ENCODE data around the gene GRM7. TPM values are rescaled to one million over a fixed set of nuclear protein-coding genes. Genes with fewer than 3 reads are reported as not detected.

Gene GRM7
- total RNA-seq, 2 experiments from 2014 or later: not detected

DNA sequence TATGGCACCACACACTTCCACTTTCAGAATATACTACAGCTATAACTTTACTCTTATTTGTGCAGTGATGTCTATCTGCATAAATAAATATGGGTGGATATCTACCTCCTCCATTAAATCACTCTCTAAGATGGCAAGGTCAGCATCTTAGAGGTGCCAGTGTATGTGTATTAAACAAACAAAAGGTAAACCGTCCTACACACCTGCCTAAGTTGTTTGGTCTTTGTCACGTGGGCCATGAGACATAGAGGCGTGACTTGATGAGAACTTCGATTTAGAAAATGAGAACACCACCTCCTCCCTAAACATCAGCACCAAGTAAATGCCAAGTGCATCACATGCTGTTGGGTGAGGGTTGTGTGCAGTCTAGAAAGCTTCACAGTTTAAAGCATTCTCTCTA is 310.6 kb downstream of the GRM7 start:
- ATAC-seq (no peak), DNase-seq (no peak)
- POLR2A ChIA-PET: no interaction called here
- intact Hi-C loops (cut with DNase I, micrococcal nuclease): no loop called here
- Mint-ChIP-seq H3K9me3 (ENCODE audit: low read depth) (no peaks in the 10 kb centered on the region), H3K36me3 (ENCODE audit: low read depth) (no peaks in the 10 kb centered on the region), H3K4me3 (no peak overlapping the region), H3K27me3 (no peaks in the 10 kb centered on the region), H3K4me1 (no peaks in the 10 kb centered on the region), H3K27ac (no peak overlapping the region)
- CTCF ChIA-PET: interaction anchor here (1.0 kb wide), 1 partner anchor 99 kb away, joined by 3 read pairs; no protein-coding TSS in a partner anchor

DNA sequence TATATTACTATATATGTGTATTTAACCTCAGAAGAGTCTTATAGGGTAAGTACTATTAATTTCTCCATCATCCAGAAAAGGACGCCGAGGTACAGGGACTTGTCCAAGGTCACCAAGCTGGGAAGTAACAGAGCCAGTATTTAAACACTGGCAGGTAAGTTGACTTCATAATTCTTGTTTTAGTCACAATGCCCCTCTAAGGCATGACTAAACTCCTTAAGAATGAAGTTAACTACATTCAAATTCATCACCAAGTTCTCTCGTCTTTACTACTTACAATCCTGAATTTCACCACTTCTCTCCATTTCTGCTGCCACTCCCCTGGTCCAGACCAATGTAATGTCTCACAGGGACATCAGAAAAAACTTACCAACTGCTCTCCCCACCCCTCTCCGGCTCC is 312.1 kb downstream of the GRM7 start:
- ATAC-seq (no peak), DNase-seq (no peak)
- H3K4me1 Mint-ChIP-seq: no peaks in the 10 kb centered on the region
- ChIA-PET CTCF (no interaction called here), POLR2A (no interaction called here)
- no peaks in the 10 kb centered on the region for H3K9me3 Mint-ChIP-seq (ENCODE audit: low read depth)
- H3K27me3 Mint-ChIP-seq: no peaks in the 10 kb centered on the region
- no peak overlapping the region for H3K27ac Mint-ChIP-seq
- no peak overlapping the region for H3K4me3 Mint-ChIP-seq
- H3K36me3 Mint-ChIP-seq (ENCODE audit: low read depth): no peaks in the 10 kb centered on the region
- intact Hi-C loops (cut with DNase I, micrococcal nuclease): no loop called here

DNA sequence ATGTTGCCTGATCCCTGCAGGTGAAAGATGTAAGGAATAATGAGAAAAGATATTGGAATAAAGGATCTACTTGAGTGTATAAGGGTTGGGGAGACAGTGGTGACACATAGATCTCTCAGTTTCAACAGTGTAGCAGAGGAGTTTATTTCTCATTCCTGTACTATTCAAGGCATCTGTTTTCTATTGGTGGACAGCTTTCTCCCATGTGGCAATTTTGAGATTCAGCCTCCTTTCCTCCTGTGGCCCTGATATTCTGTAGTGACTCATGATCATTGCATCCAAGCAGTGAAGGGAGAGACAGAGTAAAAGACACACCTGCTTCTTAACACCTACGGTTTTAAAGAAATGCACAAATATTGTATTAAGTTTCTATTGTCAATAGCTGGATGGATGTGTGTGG is 327.6 kb downstream of the GRM7 start:
- no peaks in the 10 kb centered on the region for H3K9me3 Mint-ChIP-seq (ENCODE audit: low read depth)
- H3K27me3 Mint-ChIP-seq: no peaks in the 10 kb centered on the region
- no peaks in the 10 kb centered on the region for H3K4me1 Mint-ChIP-seq
- DNase-seq: no peak
- CTCF ChIA-PET: interaction anchor here (0.7 kb wide), 1 partner anchor 29 kb away, joined by 3 read pairs; no protein-coding TSS in a partner anchor
- no peaks in the 10 kb centered on the region for H3K36me3 Mint-ChIP-seq (ENCODE audit: low read depth)
- H3K4me3 Mint-ChIP-seq: no peak overlapping the region
- POLR2A ChIA-PET: interaction anchor here (0.6 kb wide), 1 partner anchor 23 kb away, joined by 3 read pairs; no protein-coding TSS in a partner anchor
- H3K27ac Mint-ChIP-seq: no peak overlapping the region
- intact Hi-C loops (cut with DNase I, micrococcal nuclease): no loop called here
- ATAC-seq: no peak

DNA sequence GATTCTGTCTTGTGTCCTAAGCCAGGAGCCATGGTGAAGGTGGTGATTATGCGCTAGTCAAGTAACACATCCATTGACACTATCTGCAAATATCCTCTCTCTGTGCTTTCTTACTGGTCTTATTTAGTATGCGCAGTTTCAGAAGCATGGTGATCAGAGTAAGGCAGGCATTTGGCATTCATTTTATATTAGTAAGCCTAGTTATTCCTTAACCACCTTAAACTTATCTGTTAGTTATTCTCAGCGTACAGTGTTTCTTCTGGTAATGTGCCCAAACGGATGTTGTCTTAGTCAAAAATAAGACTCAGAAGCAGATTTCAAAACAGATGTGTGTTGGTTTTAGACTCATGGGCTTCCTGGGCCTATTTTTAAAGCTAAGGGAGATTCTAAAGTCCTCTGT is 329.2 kb downstream of the GRM7 start:
- H3K27ac Mint-ChIP-seq: no peak overlapping the region
- no peaks in the 10 kb centered on the region for H3K27me3 Mint-ChIP-seq
- DNase-seq: no peak
- H3K4me1 Mint-ChIP-seq: no peaks in the 10 kb centered on the region
- no peak overlapping the region for H3K4me3 Mint-ChIP-seq
- ChIA-PET POLR2A (no interaction called here), CTCF (no interaction called here)
- H3K9me3 Mint-ChIP-seq (ENCODE audit: low read depth): no peaks in the 10 kb centered on the region
- intact Hi-C loops (cut with DNase I, micrococcal nuclease): no loop called here
- no peak for ATAC-seq
- no peaks in the 10 kb centered on the region for H3K36me3 Mint-ChIP-seq (ENCODE audit: low read depth)

DNA sequence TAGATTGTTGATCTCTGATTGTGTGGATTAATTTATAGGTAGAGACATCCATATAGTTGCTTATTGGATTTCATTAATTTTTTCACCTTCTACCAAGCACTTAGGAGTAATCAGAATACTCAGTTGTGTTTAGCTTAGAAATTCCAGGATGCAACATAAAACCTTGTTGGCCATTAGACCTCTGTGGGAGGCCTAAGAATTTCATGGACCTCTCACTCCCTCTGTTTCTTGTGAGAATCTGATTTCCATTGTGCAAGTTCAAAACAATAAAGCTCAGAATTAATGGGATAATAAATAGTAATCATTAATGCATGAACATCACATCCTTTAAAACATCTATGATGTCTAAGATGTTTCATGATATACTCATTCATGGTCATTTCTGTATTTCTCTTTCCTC is 332.4 kb downstream of the GRM7 start:
- intact Hi-C loops (cut with DNase I, micrococcal nuclease): no loop called here
- Mint-ChIP-seq H3K27me3 (no peaks in the 10 kb centered on the region), H3K9me3 (ENCODE audit: low read depth) (no peaks in the 10 kb centered on the region), H3K4me1 (no peaks in the 10 kb centered on the region), H3K27ac (no peak overlapping the region), H3K36me3 (ENCODE audit: low read depth) (no peaks in the 10 kb centered on the region), H3K4me3 (no peak overlapping the region)
- ATAC-seq (no peak), DNase-seq (no peak)
- ChIA-PET CTCF (no interaction called here), POLR2A (no interaction called here)

DNA sequence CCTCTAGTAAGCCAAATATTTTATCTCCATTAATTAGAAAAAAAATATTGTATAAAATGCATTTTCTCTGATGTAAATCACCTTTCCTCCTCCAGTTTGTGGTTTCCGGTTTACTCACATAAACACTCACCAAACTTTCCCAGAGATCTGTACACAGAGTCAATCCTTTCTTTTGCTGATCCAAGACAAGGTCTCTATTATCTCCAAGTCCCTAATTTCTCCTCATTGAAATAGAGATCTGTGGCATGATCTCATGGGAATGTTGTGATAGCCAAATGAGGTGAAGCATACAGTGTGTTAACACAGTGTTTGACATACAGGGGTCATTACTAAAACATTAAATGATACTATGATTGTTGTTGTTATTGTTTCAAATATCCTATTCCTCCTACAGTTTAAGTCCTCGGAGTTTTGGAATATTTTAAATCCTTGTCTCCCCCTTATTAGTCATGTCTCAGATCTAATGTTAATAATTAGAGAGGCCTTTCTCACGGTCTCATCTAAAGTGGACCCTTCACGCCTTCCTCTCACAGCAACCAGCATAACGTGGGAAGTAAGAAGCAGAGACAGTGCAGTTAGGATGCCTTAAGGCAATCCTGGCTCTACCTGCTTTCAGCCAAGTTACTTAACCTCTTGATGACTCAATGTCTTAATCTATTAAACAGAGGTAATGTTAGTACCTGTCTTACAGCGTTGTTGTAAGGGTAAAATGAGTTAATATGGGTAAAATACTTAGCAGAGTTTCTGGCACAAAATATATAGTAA is 333.3 kb downstream of the GRM7 start:
- H3K36me3 Mint-ChIP-seq (ENCODE audit: low read depth): no peaks in the 10 kb centered on the region
- no peaks in the 10 kb centered on the region for H3K27me3 Mint-ChIP-seq
- intact Hi-C loops (cut with DNase I, micrococcal nuclease): no loop called here
- ChIA-PET CTCF (no interaction called here), POLR2A (no interaction called here)
- H3K27ac Mint-ChIP-seq: no peak overlapping the region
- DNase-seq (no peak), ATAC-seq (no peak)
- no peak overlapping the region for H3K4me3 Mint-ChIP-seq
- no peaks in the 10 kb centered on the region for H3K9me3 Mint-ChIP-seq (ENCODE audit: low read depth)
- H3K4me1 Mint-ChIP-seq: no peaks in the 10 kb centered on the region

DNA sequence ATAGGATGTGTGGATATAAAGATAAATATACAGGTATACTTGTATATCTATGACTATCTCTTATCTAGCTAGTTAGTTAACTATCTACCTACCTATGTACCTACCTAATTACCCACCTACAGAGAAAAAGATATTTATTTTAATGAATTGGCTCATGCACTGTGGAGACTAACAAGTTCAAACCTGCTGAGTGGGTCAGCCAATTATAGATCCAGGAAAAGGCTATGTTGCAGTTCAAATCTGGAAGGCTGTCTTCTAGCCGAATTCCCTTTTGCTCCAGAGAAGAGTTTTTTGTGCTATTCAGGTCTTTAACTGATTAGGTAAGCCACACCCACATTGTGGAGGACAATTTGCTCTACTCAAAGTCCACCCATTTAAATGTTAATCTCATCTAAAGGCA is 335.0 kb downstream of the GRM7 start:
- H3K4me3 Mint-ChIP-seq: no peak overlapping the region
- intact Hi-C loops (cut with DNase I, micrococcal nuclease): no loop called here
- H3K9me3 Mint-ChIP-seq (ENCODE audit: low read depth): no peaks in the 10 kb centered on the region
- DNase-seq (no peak), ATAC-seq (no peak)
- no peaks in the 10 kb centered on the region for H3K27me3 Mint-ChIP-seq
- CTCF ChIA-PET: no interaction called here
- H3K36me3 Mint-ChIP-seq (ENCODE audit: low read depth): no peaks in the 10 kb centered on the region
- H3K27ac Mint-ChIP-seq: no peak overlapping the region
- POLR2A ChIA-PET: no interaction called here
- no peaks in the 10 kb centered on the region for H3K4me1 Mint-ChIP-seq

DNA sequence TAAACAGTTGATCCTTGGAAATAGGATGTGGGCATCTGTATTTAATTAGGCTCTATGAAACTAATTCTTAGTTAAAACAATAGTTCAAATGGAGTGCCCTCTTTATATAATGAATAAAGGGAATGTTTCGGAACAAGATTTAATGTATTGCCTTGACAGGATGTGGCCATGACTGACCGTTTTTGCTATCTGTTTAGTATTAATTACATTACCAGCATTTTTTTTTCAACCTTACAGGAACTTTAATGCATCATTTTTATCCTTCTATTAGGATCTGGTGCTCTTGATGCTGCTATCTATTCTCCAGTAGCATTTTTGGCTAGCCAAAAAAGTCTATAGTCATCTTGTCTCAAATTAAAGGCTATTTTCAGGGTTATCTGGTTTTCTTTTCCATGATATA is 340.9 kb downstream of the GRM7 start:
- no peaks in the 10 kb centered on the region for H3K36me3 Mint-ChIP-seq (ENCODE audit: low read depth)
- ATAC-seq: no peak
- no peak overlapping the region for H3K4me3 Mint-ChIP-seq
- ChIA-PET CTCF (no interaction called here), POLR2A (no interaction called here)
- H3K4me1 Mint-ChIP-seq: no peaks in the 10 kb centered on the region
- peaks cover 2% of the 10 kb centered on the region for H3K9me3 Mint-ChIP-seq (ENCODE audit: low read depth)
- intact Hi-C loops (cut with DNase I, micrococcal nuclease): loop anchor here in 1 of 2 experiments (10.0 kb wide), 1 partner anchor 63 kb away; no protein-coding TSS in a partner anchor
- no peak for DNase-seq
- H3K27ac Mint-ChIP-seq: no peak overlapping the region
- no peaks in the 10 kb centered on the region for H3K27me3 Mint-ChIP-seq

DNA sequence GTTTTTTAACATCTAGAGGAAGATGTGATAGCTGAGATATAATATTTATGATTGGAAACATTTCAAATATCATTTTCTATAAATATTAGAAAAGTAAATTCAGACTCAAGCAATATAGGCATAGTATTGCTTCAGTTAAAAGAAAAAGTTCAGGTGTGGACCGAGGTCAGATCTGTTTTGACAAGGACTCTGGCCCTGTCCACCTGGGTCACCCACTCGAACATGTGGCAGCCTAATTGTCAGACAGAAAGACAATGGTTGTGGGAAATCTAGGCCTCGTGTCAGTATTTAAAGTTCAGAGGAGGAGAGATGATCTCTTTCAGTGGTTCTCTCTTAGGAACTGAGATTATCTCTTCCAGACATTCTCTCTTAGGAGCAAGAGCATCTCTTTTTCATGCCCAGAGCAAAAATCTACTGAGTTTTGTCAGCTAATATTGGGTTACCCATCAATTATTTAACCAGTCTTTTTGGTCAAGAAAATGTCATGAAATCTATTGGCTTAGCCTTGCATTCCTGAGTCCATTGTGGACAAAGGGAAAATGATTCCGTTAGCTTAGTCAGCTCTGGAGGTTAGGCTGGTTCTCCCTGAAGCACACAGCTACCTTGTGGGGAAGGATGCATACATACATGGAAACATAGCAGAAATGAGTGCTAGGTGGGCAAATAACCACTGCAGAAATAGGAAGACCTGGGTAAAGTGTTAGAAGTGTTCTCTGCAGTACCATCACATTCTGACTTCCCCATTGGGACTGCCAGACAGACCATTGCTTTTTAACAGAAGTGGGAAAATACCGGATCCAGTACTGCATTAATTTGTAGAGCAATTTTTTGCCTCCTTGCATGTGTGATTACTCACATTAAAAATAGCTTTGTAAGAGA is 343.3 kb downstream of the GRM7 start:
- no peak overlapping the region for H3K27ac Mint-ChIP-seq
- peaks cover 2% of the 10 kb centered on the region for H3K27me3 Mint-ChIP-seq
- H3K36me3 Mint-ChIP-seq (ENCODE audit: low read depth): no peaks in the 10 kb centered on the region
- H3K4me1 Mint-ChIP-seq: peaks cover 2% of the 10 kb centered on the region
- intact Hi-C loops (cut with DNase I, micrococcal nuclease): loop anchor here in 1 of 2 experiments (10.0 kb wide), 1 partner anchor 61 kb away; no protein-coding TSS in a partner anchor
- peaks cover 2% of the 10 kb centered on the region for H3K9me3 Mint-ChIP-seq (ENCODE audit: low read depth)
- no peak overlapping the region for H3K4me3 Mint-ChIP-seq
- ATAC-seq (no peak), DNase-seq (no peak)
- POLR2A ChIA-PET: no interaction called here
- CTCF ChIA-PET: interaction anchor here (0.6 kb wide), 1 partner anchor 139 kb away, joined by 3 read pairs; no protein-coding TSS in a partner anchor

DNA sequence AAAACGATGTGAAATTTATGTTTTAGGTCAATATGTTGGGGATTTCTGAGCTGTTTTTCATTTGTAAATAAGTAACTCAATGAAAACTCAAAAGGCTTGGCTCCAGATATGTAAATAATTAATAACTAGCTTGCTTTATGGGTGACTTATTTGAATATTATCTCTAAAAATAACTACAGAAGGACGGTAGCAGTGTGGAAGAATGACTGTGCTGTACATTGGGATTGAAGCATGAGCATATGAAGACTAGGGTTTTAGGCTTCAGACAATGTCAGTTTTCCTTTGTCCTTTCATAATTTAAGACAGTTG is 343.9 kb downstream of the GRM7 start:
- CTCF ChIA-PET: interaction anchor here (0.6 kb wide), 1 partner anchor 139 kb away, joined by 3 read pairs; no protein-coding TSS in a partner anchor
- Mint-ChIP-seq H3K4me1 (peaks cover 4% of the 10 kb centered on the region), H3K4me3 (no peak overlapping the region), H3K9me3 (ENCODE audit: low read depth) (peaks cover 2% of the 10 kb centered on the region), H3K27me3 (peaks cover 4% of the 10 kb centered on the region), H3K27ac (no peak overlapping the region), H3K36me3 (ENCODE audit: low read depth) (no peaks in the 10 kb centered on the region)
- DNase-seq (no peak), ATAC-seq (no peak)
- intact Hi-C loops (cut with DNase I, micrococcal nuclease): loop anchor here in 1 of 2 experiments (10.0 kb wide), 1 partner anchor 60 kb away; no protein-coding TSS in a partner anchor
- POLR2A ChIA-PET: no interaction called here

DNA sequence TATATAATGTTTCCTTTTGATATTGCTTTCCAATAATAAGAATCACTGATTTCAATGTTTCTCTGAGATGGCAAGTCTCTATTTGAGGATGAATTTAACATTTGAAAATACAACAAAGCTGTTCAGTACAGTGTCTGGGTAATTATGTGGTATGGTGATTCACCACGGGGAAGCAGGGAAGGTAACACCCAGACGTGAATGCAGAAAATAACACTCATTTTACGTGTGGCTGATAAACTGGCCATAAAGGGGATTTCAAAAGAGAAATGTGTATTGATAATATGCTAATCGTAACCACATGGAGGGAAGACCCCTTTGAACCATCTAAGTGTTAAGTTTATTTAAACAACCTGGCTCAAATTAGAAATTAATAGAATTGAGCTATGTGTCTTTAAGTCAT is 344.6 kb downstream of the GRM7 start:
- Mint-ChIP-seq H3K27me3 (peaks cover 4% of the 10 kb centered on the region), H3K27ac (no peak overlapping the region), H3K36me3 (ENCODE audit: low read depth) (no peaks in the 10 kb centered on the region), H3K4me3 (no peak overlapping the region), H3K9me3 (ENCODE audit: low read depth) (peaks cover 2% of the 10 kb centered on the region), H3K4me1 (peaks cover 4% of the 10 kb centered on the region)
- no peak for DNase-seq
- POLR2A ChIA-PET: no interaction called here
- intact Hi-C loops (cut with DNase I, micrococcal nuclease): loop anchor here in 1 of 2 experiments (10.0 kb wide), 1 partner anchor 59 kb away; no protein-coding TSS in a partner anchor
- CTCF ChIA-PET: no interaction called here
- no peak for ATAC-seq

DNA sequence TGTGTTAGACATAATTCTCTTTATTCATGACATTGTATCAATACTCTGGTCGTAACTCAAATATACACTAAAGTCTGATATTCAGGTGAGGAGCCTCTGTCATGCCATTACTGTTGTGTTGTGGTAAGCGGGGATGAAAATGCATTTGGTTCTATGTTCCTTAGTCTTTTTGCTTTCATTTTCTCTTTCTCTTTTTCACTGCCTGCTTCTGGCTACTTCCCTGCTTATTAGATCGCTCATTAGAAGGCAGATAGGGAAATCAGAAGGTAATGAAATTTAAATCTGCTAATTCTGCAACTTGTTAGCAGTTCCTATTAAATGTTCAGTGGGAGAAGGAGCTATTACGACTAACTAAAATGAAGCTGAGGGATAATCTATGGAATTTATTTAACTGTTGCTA is 345.0 kb downstream of the GRM7 start:
- POLR2A ChIA-PET: no interaction called here
- DNase-seq: no peak
- Mint-ChIP-seq H3K4me3 (no peak overlapping the region), H3K9me3 (ENCODE audit: low read depth) (peaks cover 2% of the 10 kb centered on the region), H3K27ac (no peak overlapping the region), H3K4me1 (peaks cover 4% of the 10 kb centered on the region), H3K27me3 (peaks cover 4% of the 10 kb centered on the region), H3K36me3 (ENCODE audit: low read depth) (no peaks in the 10 kb centered on the region)
- ATAC-seq: no peak
- CTCF ChIA-PET: no interaction called here
- intact Hi-C loops (cut with DNase I, micrococcal nuclease): loop anchor here in 1 of 2 experiments (10.0 kb wide), 1 partner anchor 59 kb away; no protein-coding TSS in a partner anchor
